GM21723 (cell line): ENCODE results near the gene L3HYPDH.
"Not testable (repeated sequence)": the region's sequence is repeated elsewhere in the genome, so short reads cannot be mapped to it uniquely, and the experiment has no call there.

Source experiments
- ATAC-seq: cut with Tn5 transposase; IDR thresholded peaks from one replicate; pipeline ENCODE4 v1.9.1; 2021; ENCODE audit warnings: mild to moderate bottlenecking, moderate library complexity; ENCODE audit not compliant: unreplicated experiment

The L3HYPDH gene

DNA sequence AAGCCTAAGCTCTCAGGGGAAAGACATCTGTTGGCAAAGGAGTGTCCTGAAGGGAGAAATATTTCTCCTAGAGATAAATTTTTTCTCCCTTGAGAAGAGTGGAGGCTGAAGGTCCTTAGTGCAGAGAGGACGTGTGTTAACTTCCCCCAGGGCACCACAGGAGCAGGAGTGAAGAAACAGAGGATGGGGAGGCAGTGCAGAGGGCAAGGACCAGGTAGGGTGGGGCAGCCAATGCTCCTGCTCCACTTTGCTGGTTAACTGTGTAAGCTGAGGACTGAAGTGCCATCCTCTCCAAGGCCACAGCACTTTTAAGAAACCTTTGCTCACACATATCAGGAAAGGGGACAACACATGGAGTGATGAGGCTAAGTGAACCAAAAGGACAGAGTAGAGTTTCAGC lies 4.0 kb downstream of the L3HYPDH start:
- no peak for ATAC-seq

DNA sequence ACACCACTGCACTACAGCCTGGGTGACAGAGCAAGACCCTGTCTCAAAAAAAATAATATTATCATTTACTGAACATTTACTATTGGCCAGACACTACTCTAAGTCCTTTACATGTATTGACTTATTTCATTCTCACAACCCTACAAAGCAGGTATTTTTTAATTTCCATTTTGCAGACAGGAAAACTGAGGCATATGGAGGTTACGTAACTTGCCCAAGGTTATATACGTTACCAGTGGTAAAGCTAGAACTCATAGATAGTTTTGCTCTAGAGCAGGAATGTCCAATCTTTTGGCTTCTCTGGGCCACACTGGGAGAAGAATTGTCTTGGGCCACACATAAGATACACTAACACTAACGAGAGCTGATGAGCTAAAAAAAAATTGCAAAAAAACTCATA lies 5.7 kb downstream of the L3HYPDH start:
- no peak for ATAC-seq

DNA sequence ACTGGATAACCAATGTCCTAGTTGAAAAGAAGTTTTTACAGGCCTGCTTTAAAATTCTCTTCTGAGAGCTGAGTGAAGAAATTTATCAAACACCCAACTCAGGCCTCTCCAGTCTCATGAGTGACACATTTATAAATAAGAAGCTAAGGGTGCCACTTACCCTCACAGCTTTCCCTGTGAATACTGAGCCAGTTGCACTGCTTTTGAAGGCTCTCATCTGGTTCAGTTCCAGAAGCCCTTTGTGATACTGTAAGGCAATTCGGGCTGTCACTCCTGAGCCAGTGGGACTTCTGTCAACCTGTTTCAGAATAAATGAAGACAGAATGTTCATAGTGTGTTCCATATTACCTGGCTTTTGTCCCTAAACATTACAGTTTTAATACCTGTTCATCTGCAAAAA lies 8.5 kb downstream of the L3HYPDH start:
- no peak for ATAC-seq

DNA sequence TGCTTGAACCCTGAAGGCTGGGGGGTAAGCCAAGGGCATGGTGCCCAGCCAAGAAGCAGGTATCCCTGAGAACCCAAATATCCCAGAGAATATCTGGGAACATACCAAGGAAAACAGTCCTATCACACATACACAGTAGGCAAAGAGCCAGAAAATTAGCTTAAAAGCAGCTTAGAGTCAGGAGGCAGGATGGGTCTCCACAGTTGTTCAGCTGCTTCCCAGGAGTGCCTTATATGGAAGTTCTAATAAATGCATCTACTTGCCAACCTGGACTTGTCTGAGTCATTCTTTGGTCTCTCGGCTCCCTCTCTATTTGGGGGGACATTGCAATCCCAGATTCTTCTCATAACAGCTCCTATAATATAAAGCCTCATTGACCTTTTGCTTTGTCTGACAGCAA lies 10.0 kb downstream of the L3HYPDH start:
- ATAC-seq: no peak

DNA sequence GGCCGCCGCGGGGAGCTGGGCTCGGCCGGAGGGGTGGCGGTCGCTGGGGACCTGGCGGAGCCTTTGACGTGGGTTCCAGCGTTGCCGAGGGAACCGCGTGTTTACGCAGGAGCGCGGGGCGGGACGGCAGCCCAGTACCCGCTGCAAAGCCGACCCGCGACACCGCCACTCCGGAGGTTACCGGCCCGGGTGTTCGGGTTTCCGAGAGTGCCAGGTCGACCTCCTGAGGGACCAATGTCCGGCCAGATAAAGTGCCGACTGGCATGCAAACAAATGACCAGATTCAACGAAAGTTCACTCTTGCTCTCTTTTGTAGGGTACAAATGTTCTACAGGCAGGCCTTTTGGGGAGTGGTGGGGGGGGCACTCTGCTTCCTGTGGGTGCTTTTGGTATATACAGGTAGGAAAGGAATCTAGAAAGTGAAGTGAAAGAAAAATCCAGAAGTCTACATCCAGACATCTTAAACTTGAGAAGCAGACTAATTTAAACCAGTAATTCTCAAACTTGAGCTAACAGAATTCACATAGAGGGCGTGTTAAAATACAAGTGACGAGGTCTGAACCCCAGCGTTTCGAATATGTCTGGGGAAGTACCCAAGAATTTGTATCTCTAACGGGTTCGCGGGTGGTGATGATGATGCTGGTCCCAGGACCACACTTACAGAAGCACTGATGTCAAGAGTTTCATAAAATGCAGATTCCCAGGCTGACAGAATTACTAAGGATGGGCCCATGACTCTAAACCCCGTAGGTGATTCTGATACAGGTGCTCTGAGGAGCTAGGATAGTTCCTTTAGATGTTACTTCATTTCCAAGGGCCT lies 18.7 kb downstream of the L3HYPDH start, which contains the start of gene GPR135:
TSS of gene GPR135 (minus strand) at position 65 of the 820 bp plus-strand sequence. CDS start 154 bp downstream, outside the sequence.
- ATAC-seq: peak; percentile 42

DNA sequence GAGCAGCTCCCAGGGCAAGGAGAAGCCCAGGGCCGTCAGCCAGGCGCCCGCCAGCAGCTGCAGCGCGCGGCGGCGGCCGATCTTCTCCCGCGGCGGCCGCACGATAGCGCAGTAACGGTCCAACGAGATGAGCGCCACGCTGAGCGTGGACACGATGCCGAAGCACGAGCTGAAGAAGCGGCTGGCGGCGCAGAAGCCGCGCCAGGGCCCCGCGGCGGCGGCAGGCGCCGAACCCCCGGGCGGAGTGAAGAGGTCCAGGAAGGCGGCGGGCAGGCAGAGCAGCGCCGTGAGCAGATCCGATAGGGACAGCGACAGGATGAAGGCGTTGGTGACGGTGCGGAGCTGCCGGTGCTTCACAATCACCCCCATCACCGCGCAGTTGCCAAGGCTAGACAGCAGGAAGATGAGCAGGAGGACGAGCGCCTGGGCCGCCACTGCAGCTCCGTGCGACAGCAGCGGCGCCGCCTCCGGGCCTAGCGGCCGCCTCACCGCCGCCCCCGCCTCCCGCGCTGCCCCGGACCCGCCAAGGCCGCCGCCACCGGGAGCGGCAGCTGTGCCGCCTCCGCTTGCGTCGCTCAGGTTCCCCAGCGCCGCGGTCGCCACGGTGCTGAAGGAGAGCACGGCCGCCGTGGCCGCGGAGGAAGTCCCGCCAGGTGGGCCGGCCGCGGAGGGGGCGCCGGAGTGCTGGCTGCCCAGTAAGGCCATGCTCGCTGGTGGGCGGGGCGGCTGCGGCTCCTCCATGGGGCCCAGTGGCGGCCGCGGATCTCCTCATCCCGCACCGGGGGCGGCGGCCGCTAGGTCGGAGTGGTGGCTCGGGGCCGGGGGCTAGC lies 19.5 kb downstream of the L3HYPDH start:
- ATAC-seq: peak; percentile 79

DNA sequence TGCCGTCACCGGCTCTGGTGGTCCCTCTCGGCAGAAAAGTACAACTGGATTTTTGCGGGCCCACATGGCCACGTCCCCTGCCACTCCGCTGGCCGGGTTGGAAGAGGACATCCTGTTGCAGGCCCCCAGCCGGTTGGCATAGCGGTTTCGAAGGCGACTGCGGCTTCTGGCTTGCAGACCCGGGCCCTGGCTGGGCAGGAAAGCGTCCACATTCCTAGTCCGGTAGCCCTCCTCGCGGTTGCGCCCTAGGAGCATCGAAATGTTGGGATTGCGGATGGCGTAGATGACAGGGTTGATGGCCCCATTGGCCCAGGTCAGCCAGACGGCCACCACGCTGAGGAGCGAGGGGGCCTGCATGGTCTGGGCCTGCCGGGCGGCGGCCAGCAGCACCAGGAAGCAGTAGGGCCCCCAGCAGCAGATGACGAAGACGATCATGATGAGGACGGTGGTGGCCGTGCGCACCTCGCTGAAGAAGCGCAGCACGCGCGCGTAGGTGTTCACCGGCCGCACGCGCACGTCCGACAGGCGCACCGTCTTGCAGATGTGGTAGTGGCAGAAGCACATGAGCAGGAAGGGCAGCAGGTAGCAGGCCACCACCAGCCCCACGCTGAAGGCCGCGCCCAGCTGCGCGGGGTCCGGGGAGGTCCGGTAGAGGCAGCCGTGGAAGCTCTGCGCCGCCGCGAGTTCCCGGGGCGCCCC lies 20.3 kb downstream of the L3HYPDH start:
- ATAC-seq: peak; percentile 16

DNA sequence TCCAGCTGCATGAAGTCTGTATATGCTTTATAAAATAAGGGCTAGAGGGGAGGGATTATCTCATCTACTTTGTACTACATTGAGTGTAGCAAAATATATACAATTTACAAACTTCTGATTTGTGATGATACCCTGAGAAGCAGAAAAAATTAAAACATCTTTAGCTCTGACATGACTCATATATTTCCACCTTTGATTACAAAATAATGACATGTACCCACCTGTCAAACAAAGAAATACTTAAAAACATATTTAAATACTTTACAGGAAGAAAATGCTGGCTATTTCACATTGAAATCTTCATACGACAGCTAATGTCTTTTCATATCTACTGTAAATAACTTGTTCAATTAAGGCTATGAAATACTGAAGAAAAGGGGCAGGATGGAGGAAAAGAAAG lies 22.3 kb downstream of the L3HYPDH start:
- ATAC-seq: no peak

DNA sequence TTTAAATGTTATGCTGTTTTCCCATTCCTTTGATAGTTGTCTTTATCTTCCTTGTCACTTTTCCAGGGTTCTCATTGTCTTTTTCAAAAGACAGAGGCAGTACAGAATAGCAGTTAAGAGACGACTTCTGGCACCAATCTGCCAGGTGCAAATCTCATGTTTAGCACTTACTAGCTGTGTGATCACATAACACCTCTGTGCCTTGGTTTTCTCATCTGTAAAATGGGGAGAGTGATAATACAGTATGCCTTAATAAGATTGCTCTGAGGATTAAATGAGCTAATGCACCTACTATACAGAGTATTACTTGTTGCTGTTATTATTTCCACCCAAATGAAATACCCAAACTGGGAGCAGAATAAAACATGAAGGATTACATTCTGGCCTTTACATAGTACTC lies 23.8 kb downstream of the L3HYPDH start:
- no peak for ATAC-seq

DNA sequence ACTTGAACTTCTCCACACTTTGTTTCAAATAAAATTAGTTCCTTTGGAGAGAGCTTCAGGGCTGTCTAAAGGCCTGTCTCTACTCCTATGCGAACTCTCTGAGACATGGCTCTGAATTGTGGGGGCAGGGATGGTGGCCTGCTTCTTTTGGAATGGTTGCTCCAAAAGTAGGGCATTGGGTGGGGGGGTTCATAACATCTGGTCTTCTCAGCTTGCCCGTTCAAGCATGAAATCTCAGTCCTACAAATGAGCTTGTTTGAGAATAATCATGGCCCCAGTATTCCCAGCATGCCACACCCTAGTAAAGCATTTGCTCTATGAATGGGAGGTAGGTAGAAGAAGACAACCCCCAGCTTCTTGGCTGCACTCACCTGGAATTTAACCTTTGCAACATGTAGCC lies 25.7 kb downstream of the L3HYPDH start:
- no peak for ATAC-seq

DNA sequence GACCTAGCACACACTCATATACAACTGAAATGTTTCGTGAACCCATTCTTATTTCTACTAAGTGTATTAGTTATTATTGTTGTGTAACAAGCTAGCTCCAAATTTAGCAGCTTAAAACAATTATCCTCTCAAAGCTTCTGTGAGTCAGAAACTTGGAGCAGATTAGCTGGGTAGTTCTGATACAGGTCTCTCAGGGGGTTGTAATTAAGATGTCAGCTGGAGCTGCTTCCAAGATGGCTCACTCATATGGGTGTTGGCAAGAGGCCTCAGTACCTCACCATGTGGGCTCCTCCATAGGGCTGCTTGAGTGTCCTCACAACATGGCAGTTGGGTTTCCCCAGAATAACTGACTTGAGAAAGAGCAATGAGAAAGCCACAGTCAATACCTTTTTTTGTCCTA lies 28.8 kb downstream of the L3HYPDH start:
- no peak for ATAC-seq

DNA sequence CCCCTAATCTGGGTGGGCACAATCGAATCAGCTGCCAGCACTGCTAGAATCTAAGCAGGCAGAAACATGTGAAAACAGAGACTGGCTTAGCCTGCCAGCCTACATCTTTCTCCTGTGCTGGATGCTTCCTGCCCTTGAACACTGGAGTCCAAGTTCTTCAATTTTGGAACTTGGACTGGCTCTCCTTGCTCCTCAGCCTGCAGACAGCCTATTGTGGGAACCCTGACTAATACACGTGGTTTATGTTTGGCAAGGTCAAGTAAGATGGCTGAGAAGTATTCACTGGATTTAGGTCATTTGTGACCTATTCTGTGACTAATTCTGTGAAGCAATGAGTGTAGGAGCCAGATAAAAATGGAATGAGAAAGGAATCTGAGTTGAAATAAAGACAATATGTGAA lies 30.1 kb downstream of the L3HYPDH start:
- ATAC-seq: no peak

DNA sequence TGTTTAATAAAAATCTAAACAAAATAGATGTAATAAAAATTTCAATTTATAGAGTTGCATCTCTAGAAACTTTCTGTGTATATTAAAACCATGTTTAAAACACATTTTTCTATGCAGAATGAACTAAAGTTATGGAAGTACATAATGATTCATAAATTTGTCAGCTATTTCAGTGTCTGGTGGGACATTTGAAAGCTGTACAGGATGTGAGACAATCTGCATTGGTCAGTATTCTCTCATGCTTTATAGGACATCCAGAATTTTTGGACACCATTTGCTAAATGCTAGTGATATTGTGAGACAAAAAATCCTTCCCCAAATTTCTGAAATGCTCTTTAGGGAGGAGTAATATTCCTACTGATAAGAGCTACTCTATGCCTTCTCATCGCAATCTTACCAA lies 32.4 kb downstream of the L3HYPDH start:
- ATAC-seq: no peak

DNA sequence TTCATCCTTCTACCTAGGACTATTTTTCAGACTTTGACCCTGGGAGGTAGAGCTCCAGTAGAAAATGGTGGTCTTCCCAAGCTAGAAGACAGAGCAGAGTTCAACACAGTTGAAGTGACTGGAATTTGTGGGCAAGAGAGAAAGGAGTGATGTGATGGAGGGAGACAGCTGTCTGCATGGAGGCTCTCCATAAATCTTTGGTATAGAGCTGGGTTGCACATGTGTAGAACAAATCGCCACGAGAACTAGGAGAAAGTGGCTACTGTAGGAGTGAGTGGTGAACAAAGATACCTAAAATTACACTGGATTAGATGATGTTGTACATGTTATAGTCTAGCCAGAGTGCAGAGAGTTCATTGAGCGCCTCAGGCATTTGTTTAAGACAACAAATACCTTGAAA lies 33.5 kb downstream of the L3HYPDH start:
- ATAC-seq: no peak

DNA sequence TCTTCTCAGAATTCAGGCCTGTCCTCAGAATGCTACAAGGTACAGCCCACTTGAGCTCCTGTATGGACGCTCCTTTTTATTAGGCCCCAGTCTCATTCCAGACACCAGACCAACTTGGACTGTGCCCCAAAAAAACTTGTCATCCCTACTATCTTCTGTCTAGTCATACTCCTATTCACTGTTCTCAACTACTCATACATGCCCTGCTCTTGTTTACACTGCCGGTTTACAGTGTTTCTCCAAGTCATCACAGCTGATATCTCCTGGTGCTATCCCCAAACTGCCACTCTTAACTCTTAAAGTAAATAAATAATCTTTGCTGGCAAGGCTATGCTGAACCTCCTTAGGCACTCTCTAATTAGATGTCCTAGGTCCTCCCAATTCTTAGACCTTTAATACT lies 35.5 kb downstream of the L3HYPDH start:
- ATAC-seq: not testable (repeated sequence)

DNA sequence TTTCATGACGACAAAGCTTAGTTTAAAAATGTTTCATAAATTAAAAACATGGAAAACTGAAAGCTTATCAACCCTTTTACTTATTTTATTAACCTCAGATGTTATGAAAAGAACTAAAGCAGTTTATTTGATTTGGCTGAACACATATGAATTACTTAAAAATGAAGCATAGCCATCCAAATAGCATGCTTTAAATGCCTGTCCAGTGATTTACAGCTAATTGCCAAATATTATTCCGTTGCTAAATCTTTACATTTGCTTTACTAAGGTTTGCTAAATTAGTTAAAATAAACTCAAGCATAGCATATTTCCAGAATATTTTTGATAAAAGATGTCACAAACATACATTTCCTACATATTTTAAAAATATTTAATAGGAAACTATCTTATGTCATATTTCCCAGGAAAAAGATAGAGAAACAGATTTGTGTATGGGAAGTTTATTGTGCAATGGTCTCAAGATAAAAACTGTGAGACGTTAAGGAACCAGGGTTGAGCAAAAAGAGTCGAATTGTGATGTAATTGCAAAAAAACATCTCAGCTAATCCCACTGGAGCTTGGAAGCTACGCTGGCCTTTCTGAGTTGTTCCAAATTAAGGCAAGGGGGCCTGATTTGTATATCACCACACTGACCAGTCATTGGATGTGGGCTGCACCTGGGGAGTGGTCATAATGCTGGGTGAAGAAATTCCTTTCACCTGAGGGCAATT lies 44.8 kb downstream of the L3HYPDH start:
- ATAC-seq: no peak

DNA sequence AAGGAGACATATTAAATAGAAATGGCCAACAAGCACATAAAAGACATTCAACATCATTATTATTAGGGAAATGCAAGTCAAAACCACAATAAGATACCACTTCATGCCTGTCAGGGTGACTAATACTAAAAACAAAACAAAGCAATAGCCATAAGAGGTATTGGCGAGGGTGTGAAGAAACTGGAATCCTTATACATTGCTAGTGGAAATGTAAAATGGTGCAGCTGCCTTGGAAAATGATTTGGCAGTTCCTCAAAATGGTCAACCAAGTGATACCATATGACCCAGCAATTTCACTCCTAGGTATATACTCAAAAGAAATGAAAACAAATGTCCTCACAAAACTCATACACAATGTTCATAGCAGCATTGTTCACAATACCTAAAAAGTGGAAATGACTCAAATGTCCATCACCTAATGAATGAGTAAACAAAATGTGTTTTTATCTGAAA lies 46.0 kb downstream of the L3HYPDH start:
- no peak for ATAC-seq

DNA sequence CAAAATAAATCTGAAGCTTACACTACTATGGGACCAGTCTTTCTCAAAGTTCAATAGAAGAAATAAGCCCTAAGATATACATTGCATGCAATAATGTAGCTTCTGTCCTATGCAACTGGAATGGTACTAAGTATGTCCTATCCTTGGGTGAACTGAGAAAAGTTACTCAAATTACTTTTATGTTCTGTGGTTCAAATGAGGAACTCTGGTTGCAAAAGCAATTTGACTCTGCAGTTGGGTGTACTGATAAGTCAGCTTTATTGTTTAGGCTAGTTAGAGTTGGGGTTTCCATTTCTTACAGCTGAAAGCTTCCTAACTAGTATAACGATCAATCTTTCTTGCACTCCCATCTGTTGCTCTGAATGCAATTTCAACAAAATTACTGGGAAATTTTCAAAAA lies 48.2 kb downstream of the L3HYPDH start:
- no peak for ATAC-seq

DNA sequence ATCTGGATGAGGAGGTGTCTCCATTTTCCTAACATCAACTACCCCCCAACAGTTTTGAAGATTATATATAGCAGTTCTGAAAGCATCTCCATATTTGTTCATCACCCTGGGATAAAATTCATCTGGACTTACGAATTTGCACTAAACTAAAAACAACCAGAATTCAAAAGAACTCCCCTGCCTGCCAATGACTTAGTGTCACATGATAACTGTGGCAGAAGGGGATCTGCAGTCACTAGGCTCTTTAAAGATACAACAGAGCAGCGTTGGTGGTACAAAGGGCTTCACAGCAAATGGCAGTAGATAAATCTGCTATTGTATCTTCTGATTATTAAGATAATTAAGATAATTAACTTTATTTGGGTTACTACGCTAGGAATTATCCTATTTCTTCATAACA lies 49.1 kb downstream of the L3HYPDH start:
- ATAC-seq: no peak

DNA sequence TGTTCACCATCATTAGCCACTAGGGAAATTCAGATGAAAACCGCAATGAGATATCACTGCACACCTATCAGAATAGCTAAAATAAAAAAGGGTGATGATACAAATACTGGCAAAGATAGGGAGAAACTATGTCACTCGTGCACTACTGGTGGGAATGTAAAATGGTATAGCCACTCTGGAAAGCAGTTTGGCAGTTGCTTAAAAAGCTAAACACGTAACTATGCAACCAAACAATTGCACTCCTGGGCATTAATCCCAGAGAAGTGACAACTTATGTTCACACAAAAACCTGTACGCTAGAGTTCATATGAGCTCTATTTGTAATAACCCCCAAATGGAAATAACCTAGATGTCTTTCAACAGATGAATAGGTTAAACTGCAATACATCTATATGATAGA lies 54.4 kb downstream of the L3HYPDH start:
- no peak for ATAC-seq

DNA sequence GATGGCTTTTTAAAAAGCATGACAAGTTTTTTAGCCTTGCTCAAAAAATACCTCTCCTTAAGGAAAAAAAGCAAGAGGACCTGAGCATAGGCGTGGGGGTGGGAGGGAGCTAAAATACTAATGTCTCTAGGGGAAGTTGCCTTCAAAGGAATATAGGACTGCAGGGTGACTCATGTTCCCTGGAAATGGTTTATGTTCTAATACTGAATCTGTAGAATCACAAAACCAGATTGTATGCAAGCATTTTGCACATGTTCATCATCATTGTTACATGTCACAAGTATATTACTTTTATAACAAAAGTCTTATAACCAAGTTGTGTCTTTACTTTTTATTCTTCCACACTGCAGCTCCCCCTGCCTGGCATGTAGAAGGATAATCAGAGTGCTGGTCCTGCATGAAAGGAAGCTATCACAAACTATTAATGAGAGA lies 55.6 kb downstream of the L3HYPDH start:
- no peak for ATAC-seq
